Measurements from ENCODE around the gene DMBT1.

DNA sequence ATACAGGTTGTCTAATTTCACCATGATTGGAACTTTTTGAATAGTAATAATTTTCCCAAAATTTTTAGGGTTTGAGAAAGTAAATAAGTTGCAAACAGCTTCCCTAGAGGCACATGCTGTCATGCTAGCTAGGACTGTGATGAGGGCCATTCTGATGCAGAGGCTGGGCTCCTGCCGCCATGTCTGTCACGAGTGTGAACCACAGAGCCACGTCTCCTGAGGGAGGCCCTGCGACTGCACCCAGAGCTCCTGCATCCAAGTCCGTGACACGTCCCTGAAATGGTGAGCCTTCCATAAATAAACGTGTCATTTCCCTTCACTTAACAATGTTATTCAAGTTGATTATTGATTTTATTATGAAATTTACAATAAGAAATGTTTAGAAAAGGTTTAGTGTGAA, 99.1 kb downstream of the DMBT1 start:
- TF ChIP-seq CTCF (conservative IDR thresholded peaks at IDR 0.05) (no peak), ZFX (IDR thresholded peaks at IDR 0.05) (no peak)
